Activated naive CD8-positive, alpha-beta T cell treated with anti-CD3 and anti-CD28 coated beads, Interleukin-2, amount 50 U/mL, for 16 hours (primary cell): ENCODE results near the gene TPH1.
A peak's percentile ranks its signal among the peaks of the same experiment; 100 is the strongest.
"Not testable (repeated sequence)": the region's sequence is repeated elsewhere in the genome, so short reads cannot be mapped to it uniquely, and the experiment has no call there.

Experiments
- DNase-seq: peaks from one replicate; pipeline ENCODE4 v3.0.0-alpha.2; 2020; ENCODE audit warnings: low read depth, low spot score

The TPH1 gene

GRCh38 chr11:18022419-18022818 lies 23.6 kb downstream of the TPH1 start:
- DNase-seq = no peak

- no peak for DNase-seq
Measured at GRCh38 chr11:18019650-18020049, 26.4 kb downstream of the TPH1 start.

GRCh38 chr11:18016789-18017188 lies 29.3 kb downstream of the TPH1 start:
- no peak for DNase-seq

- DNase-seq = no peak
Measured at GRCh38 chr11:18014876-18015275, 31.2 kb downstream of the TPH1 start.

- no peak for DNase-seq
Measured at GRCh38 chr11:18013790-18014507, 32.1 kb downstream of the TPH1 start.

GRCh38 chr11:18012906-18013781 lies 32.9 kb downstream of the TPH1 start, which contains the start of gene SERGEF:
TSS of gene SERGEF (minus strand) at chr11:18013047. CDS start at chr11:18013010, 37 bp downstream.
- DNase-seq = peak; percentile 85

GRCh38 chr11:18012122-18012905 lies 33.8 kb downstream of the TPH1 start:
- DNase-seq = no peak

- DNase-seq = no peak
Measured at GRCh38 chr11:18011633-18012032, 34.4 kb downstream of the TPH1 start.

- DNase-seq = no peak
Measured at GRCh38 chr11:18010977-18011586, 35.0 kb downstream of the TPH1 start.

- DNase-seq = no peak
Measured at GRCh38 chr11:18010121-18010670, 35.9 kb downstream of the TPH1 start.

- no peak for DNase-seq
Measured at GRCh38 chr11:18005376-18006129, 40.5 kb downstream of the TPH1 start.

- no peak for DNase-seq
Measured at GRCh38 chr11:18001191-18001590, 44.9 kb downstream of the TPH1 start.

- DNase-seq = no peak
Measured at GRCh38 chr11:18000760-18001159, 45.3 kb downstream of the TPH1 start.

- DNase-seq = not testable (repeated sequence)
Measured at GRCh38 chr11:18000128-18000527, 45.9 kb downstream of the TPH1 start.
